Suprapubic skin (tissue), 4 donors: ENCODE results near the gene CHTF18.

ENCODE experiments used
- EP300 ChIP-seq: sonication (generic); formaldehyde crosslinking; IDR thresholded peaks from one replicate; pipeline ENCODE4 v1.6.1; 2017; ENCODE audit warnings: antibody characterized with exemption
- POLR2A ChIP-seq, 2 donors: fragments of 450-650 bp; IDR thresholded peaks; one replicate each; pipeline ENCODE4 v1.6.1; 2017; ENCODE audit warnings: antibody characterized with exemption in 2 of 2, mild to moderate bottlenecking in 2 of 2, moderate library complexity in 2 of 2
- POLR2AphosphoS5 ChIP-seq, 3 donors: sonication (generic); formaldehyde crosslinking; IDR thresholded peaks; one replicate each; pipeline ENCODE4 v1.6.1; 2017; ENCODE audit warnings: antibody characterized with exemption in 3 of 3
- TF ChIP-seq, protein P1 (sequence below), 2 donors: fragments of 200-600 bp in 1 of 2; fragments of 450-650 bp in 1 of 2; sonication (generic) in 1 of 2; IDR thresholded peaks; one replicate each; pipeline ENCODE4 v1.5.1; 2016 to 2019; ENCODE audit warnings: antibody characterized with exemption in 2 of 2, mild to moderate bottlenecking in 1 of 2, moderate library complexity in 1 of 2

DNA sequence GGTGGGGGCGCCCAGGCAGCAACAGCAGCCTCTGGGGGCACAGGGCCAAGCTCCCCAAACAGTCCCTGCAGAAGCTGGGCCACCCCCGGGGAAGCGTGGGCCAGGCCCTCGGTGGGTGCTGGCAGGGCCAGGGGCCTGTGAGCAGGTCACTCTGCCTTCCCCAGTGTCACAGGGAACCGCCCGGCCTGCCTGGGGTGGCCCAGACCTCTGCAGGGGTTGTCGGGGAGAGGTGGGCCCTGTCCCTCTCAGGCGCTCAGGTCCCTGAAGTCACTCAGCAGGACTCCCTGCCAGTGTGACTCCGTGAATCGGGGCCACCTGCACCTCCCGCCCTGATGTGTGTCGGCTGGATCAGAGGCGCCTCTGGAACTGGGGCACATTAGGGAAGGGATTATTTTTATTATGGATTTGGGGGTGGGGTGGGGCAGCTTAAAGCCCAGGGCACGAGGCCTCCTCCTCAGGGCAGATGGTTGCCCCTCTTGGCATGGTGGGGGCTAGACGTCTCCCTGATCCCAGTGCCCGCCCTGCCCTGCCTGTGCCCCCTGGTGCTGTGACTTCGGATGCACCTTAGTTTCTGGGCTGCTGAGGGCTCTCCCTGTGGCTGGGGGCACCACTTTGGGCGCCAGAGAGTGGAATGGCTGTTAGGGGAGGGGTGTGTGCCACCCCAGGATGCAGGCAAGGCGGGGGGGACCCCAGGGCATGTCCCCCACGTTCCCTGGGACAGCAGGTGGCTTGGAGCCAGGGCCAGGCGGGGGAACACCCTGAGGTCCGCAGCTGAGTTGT lies 13.4 kb downstream of the CHTF18 start:
- TF ChIP-seq, protein P1, sequence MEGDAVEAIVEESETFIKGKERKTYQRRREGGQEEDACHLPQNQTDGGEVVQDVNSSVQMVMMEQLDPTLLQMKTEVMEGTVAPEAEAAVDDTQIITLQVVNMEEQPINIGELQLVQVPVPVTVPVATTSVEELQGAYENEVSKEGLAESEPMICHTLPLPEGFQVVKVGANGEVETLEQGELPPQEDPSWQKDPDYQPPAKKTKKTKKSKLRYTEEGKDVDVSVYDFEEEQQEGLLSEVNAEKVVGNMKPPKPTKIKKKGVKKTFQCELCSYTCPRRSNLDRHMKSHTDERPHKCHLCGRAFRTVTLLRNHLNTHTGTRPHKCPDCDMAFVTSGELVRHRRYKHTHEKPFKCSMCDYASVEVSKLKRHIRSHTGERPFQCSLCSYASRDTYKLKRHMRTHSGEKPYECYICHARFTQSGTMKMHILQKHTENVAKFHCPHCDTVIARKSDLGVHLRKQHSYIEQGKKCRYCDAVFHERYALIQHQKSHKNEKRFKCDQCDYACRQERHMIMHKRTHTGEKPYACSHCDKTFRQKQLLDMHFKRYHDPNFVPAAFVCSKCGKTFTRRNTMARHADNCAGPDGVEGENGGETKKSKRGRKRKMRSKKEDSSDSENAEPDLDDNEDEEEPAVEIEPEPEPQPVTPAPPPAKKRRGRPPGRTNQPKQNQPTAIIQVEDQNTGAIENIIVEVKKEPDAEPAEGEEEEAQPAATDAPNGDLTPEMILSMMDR (IDR thresholded peaks at IDR 0.05), result no peak
- TF ChIP-seq POLR2A (IDR thresholded peaks at IDR 0.05) (no peak), POLR2AphosphoS5 (IDR thresholded peaks at IDR 0.05) (no peak), EP300 (no peak)
